ENCODE data around the gene CCDC171. TPM values are rescaled to one million over a fixed set of nuclear protein-coding genes. Genes with fewer than 3 reads are reported as not detected.
A peak's percentile ranks its signal among the peaks of the same experiment; 100 is the strongest.

Gene CCDC171
- total RNA-seq, 3 donors from 2014 or later (not counting 1 experiment from before 2014, with no cell fraction given) = 1.5 to 2.6 (median 2.2) TPM

GRCh38 chr9:15618540-15619331, 65.9 kb downstream of the CCDC171 start:
- DNase-seq (no peak), ATAC-seq (peak in 1 of 3 donors; percentile 17)
- H3K4me1 ChIP-seq (ENCODE audit: control insufficient read depth, insufficient read depth, low read length) = no peaks in the 10 kb centered on the region
- 97% methylated on average over 18 of the region's 18 CpGs for WGBS (ENCODE audit: insufficient coverage)
- H3K36me3 ChIP-seq (ENCODE audit: control insufficient read depth, insufficient read depth, low read length) = no peaks in the 10 kb centered on the region
- H3K27me3 Mint-ChIP-seq (ENCODE audit: low read depth in 2 of 2) = no peaks in the 10 kb centered on the region
- no peak overlapping the region for H3K4me3 Mint-ChIP-seq
- H3K36me3 Mint-ChIP-seq = no peaks in the 10 kb centered on the region
- H3K9me3 Mint-ChIP-seq = no peaks in the 10 kb centered on the region
- H3K9me3 ChIP-seq (ENCODE audit: control insufficient read depth, insufficient read depth, low read length) = no peaks in the 10 kb centered on the region
- no peak overlapping the region for H3K27ac ChIP-seq (ENCODE audit: low read length)
- H3K27ac Mint-ChIP-seq = no peak overlapping the region
- no peak for TF ChIP-seq CTCF (IDR thresholded peaks at IDR 0.05)
- no peaks in the 10 kb centered on the region for H3K27me3 ChIP-seq (ENCODE audit: control insufficient read depth, insufficient read depth, low read length)
- intact Hi-C loops (cut with micrococcal nuclease) = no loop called here
- H3K4me3 ChIP-seq (ENCODE audit: low read length) = no peak overlapping the region
- no peaks in the 10 kb centered on the region for H3K4me1 Mint-ChIP-seq

- no peak overlapping the region for H3K27ac ChIP-seq (ENCODE audit: low read length)
- no peaks in the 10 kb centered on the region for H3K36me3 Mint-ChIP-seq
- no peaks in the 10 kb centered on the region for H3K36me3 ChIP-seq (ENCODE audit: control insufficient read depth, insufficient read depth, low read length)
- H3K4me3 Mint-ChIP-seq = no peak overlapping the region
- no CpG with 5 or more reads among the region's 1 CpG for WGBS (ENCODE audit: insufficient coverage)
- H3K4me1 ChIP-seq (ENCODE audit: control insufficient read depth, insufficient read depth, low read length) = no peaks in the 10 kb centered on the region
- H3K4me3 ChIP-seq (ENCODE audit: low read length) = no peak overlapping the region
- H3K27ac Mint-ChIP-seq = no peak overlapping the region
- intact Hi-C loops (cut with micrococcal nuclease) = no loop called here
- TF ChIP-seq CTCF (IDR thresholded peaks at IDR 0.05) = no peak
- no peaks in the 10 kb centered on the region for H3K27me3 ChIP-seq (ENCODE audit: control insufficient read depth, insufficient read depth, low read length)
- no peak for ATAC-seq
- no peaks in the 10 kb centered on the region for H3K9me3 ChIP-seq (ENCODE audit: control insufficient read depth, insufficient read depth, low read length)
- H3K4me1 Mint-ChIP-seq = no peaks in the 10 kb centered on the region
- H3K27me3 Mint-ChIP-seq (ENCODE audit: low read depth in 2 of 2) = no peaks in the 10 kb centered on the region
- peaks cover 0 to 2% of the 10 kb centered on the region in 2 donors for H3K9me3 Mint-ChIP-seq
- no peak for DNase-seq
Observed at GRCh38 chr9:15622318-15622971, 69.6 kb downstream of the CCDC171 start.

- Histone ChIP-seq H3K27ac (ENCODE audit: low read length) (no peak overlapping the region), H3K9me3 (ENCODE audit: control insufficient read depth, insufficient read depth, low read length) (no peaks in the 10 kb centered on the region), H3K4me1 (ENCODE audit: control insufficient read depth, insufficient read depth, low read length) (no peaks in the 10 kb centered on the region), H3K4me3 (ENCODE audit: low read length) (no peak overlapping the region), H3K36me3 (ENCODE audit: control insufficient read depth, insufficient read depth, low read length) (no peaks in the 10 kb centered on the region), H3K27me3 (ENCODE audit: control insufficient read depth, insufficient read depth, low read length) (no peaks in the 10 kb centered on the region)
- H3K27ac Mint-ChIP-seq = no peak overlapping the region
- no peaks in the 10 kb centered on the region for H3K9me3 Mint-ChIP-seq
- DNase-seq = no peak
- no peaks in the 10 kb centered on the region for H3K27me3 Mint-ChIP-seq (ENCODE audit: low read depth in 2 of 2)
- TF ChIP-seq CTCF (IDR thresholded peaks at IDR 0.05) = no peak
- no peak overlapping the region for H3K4me3 Mint-ChIP-seq
- ATAC-seq = no peak
- WGBS (ENCODE audit: insufficient coverage) = 83% methylated on average over 1 of the region's 1 CpG
- H3K36me3 Mint-ChIP-seq = no peaks in the 10 kb centered on the region
- H3K4me1 Mint-ChIP-seq = no peaks in the 10 kb centered on the region
- intact Hi-C loops (cut with micrococcal nuclease) = no loop called here
Observed at GRCh38 chr9:15635752-15636151, 82.9 kb downstream of the CCDC171 start.
